ENCODE results near the gene TTC34.
"Not testable (repeated sequence)": the region's sequence is repeated elsewhere in the genome, so short reads cannot be mapped to it uniquely, and the experiment has no call there.

TTC34 gene

DNA sequence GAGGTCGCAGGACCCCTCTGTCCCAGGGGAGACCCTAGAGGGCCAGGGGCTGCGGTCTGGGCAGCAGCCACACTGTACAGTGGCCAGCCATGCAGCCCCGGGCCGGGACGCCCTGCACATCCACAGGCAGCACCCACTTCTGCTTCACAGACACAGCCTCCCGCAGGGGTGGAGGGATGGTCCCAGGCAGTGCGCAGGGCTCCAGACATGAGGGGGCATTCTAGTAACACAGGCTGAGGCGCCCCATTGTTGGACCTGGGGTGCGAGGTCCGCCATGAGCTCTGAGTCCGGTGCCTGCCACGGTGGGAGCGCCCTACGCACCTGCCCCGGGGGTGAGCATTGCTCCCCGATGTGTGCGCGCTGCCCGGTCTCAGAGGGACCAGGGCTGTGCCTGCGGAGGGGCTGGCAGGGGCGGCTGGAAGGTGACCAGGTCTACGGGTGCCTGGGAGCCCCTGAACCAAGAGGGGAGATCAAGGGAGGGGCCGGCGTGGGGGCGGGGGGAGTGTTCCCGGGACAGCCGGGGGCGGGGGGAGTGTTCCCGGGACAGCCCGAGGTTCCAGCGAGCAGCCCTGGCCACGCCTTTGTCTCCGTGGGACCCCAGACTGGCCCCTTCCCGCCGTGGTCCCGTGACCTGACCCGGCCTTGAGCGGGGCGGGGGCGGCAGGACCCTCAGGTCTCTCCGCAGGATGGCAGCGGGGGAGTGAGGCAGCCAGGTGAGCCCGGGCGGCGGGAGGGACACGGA lies 173.1 kb downstream of the TTC34 start:
- DNase-seq (ENCODE audit: low read depth) = no peak

DNA sequence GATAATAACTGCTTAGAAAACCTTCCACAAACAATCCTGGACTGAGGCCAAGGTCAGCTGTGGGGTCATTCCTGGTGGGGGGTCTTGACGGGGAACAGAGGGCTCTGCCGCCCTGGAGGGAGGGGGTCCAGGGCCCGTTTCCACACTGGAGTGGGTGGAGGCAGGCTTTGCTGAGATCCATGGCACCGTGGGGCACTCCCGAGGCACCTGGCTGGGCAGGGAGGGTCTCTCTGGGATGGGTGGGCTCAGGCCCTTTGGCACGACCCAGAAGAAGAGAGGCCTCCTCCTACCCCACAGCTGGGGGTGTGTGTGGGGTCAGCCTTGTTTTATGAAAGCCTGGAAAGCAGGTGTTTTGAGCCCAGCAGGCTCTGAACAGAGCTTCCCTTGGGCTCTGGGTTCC lies 173.7 kb downstream of the TTC34 start:
- no peak for DNase-seq (ENCODE audit: low read depth)

- not testable (repeated sequence) for DNase-seq (ENCODE audit: low read depth)
These were observed 175.7 kb downstream of the TTC34 start for GRCh38 chr1:2625748-2626147.

DNA sequence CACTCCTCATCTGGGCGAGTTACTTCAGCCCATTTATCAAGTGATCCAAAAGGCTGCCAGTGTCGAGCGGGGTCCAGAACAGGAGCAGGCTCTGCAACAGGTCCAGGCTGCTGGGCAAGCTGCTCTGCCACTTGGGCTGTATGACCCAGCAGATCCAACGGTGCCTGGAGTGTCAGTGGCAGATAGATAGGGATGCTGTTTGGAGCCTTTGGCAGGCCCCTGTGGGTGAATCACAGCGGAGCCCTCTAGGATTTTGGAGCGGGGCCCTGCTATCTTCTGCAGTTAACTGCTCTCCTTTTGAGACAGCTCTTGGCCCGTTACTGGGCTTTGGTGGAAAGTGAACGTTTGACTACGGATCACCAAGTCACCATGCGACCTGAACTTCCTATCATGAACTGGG lies 176.2 kb downstream of the TTC34 start:
- DNase-seq (ENCODE audit: low read depth) = no peak

DNA sequence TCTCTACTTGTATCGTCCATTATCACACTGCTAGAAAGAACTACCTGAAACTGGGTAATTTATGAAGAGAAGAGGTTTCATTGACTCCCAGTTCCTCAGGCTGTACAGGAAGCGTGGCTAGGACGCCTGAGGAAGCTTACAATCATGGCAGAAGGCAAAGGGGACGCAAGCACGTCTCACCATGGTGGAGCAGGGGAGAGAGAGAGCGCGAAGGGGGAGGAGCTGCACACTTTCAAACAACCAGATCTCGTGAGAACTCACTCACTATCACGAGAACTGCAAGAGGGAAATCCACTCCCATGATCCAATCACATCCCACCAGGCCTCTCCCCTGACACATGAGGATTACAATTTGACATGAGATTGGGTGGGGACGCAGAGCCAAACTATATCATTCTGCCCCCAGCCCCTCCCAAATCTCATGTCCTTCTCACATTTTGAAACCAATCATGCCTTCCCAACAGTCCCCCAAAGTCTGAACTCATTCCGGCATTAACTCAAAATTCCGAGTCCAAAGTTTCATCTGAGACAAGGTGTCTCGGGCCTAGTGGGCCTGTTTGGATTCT lies 176.7 kb downstream of the TTC34 start:
- no peak for DNase-seq (ENCODE audit: low read depth)

- no peak for DNase-seq (ENCODE audit: low read depth)
These were observed 177.7 kb downstream of the TTC34 start for GRCh38 chr1:2623571-2624337.

DNA sequence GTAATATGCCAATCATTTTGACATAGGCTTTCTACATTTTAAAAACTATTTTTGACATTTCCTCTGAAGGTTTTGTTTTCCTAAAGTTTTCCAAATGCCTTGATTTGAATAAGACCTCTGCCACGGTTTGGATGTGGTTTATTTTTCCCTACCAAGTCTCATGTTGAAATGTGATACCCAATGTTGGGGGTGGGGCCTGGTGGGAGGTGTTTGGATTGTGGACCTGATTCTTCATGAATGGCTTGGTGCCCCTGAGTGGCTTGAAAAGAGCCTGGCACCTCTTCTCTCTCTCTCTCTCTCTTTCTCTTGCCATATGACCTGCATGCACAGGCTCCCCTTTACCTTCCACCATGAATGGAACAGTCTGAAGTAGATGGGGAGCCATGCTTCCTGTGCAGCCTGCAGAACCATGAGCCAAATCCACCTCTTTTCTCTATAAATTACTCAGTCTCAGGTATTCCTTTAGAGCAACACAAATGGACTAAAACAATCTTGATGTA lies 183.5 kb downstream of the TTC34 start:
- DNase-seq (ENCODE audit: low read depth) = no peak

- DNase-seq (ENCODE audit: low read depth) = no peak
These were observed 187.3 kb downstream of the TTC34 start for GRCh38 chr1:2614145-2614544.

GRCh38 chr1:2612591-2613365 lies 188.7 kb downstream of the TTC34 start:
- DNase-seq (ENCODE audit: low read depth) = no peak

DNA sequence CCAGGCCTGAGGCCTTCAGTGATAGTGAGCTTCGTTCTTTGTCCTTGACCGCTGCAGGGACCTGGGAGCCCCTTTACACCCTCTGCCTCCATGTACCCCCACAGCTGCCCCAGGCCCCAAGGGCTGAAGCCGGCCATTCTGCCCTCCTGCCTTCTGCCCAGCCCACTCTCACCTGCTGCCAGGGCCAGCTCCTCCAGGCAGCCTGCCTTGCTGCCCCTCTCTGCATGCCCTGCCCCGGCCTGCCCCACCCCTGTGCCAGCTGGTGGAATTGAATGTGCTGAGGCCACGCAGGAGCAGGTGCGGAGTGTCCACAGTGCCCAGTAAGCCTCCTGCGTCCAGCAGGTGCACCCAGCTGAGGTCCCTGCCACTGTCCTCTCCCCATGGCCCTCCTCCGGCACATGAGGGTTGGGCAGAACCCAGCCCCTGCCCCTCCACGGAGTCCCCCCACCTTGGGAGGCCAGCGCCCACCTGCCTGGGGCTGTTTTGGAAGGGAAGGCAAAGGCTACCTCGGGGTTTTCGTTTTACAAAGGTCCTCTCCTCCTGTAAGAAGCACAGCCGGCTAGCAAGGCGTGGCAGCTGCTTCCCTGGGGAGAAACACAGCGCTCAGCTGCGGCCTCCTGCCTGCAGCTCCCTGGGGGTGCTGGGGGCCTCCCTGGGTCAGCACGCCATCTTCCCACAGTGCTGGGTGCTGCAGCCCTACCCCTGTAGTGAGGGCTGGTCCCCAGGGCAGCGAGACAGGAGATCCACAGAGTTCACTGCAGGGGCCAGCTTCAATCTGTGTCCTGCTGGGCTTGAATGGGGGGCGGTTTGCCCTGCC lies 189.7 kb downstream of the TTC34 start:
- DNase-seq (ENCODE audit: low read depth) = no peak

- DNase-seq (ENCODE audit: low read depth) = no peak
These were observed 190.4 kb downstream of the TTC34 start for GRCh38 chr1:2611031-2611501.

- no peak for DNase-seq (ENCODE audit: low read depth)
These were observed 191.2 kb downstream of the TTC34 start for GRCh38 chr1:2610036-2610959.

DNA sequence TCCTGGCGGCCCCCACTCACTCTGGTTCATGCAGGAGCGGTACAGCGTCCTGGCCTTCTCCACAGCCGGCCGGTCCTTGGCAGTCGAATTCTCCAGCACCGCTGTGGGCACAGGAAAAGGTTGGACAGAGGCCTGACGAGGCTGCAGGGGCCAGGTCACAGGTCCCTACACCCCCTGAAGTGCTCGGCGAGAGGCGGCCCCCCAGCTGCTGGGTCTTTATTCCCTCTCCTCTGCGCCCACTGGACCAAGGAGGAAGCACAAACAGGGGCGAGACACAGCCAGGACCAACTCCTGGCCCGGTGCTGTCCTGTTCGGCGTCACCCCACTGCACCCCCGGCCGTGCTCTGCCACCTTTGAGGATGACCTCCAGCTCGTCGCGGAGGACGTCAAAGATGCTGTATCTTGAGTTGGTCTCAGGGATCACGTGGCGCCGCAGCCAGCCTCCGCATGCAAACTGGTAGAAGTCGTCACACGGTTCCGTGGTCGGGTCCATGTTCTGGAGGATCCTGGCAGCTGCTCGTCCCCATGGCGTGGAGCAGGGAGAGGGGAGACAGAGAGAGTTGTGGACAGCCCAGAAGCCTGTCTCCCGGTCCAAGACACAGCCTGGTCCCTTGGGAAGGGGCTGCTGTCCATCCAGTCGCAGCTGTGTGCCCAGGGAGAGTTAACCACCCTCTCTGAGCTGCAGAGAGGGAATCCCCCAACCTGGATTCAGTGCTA lies 192.0 kb downstream of the TTC34 start:
- no peak for DNase-seq (ENCODE audit: low read depth)

DNA sequence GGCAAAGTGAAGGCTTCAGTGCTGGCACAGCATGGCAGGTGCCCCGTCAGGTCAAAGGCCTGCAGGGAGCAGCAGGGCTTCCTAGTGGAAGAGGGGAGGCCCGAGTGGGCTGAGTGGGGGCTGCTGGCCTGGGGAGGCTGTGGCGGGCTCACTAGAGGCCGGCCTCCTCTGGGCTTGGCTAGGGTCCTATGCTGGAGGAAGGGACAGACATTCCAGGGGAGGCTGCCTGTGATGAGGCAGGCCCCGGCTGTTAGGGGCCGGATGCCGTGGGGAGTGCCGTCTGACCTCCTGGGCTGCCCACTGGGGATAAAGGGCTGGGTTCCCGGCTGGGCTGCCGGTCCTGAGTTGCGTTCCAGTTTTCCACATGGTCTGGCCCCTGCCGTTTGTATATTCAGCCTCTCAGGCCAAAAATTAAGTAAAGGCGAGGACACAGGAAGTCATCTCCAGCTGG lies 193.8 kb downstream of the TTC34 start:
- no peak for DNase-seq (ENCODE audit: low read depth)

- no peak for DNase-seq (ENCODE audit: low read depth)
These were observed 194.4 kb downstream of the TTC34 start for GRCh38 chr1:2606881-2607621.

GRCh38 chr1:2606396-2606880 lies 195.1 kb downstream of the TTC34 start:
- no peak for DNase-seq (ENCODE audit: low read depth)

GRCh38 chr1:2605509-2606395 lies 195.7 kb downstream of the TTC34 start:
- DNase-seq (ENCODE audit: low read depth) = no peak
